NCI-H748 (cell line): ENCODE measurements around the gene OR52I2.

Experiments used
- DNase-seq: peaks from one replicate; lab custom pipeline; 2025; ENCODE audit not compliant: unreplicated experiment; lab: John Stamatoyannopoulos, UW

OR52I2 gene

GRCh38 chr11:4581443-4581842 is at the start of gene OR52I2:
OR52I2 (plus strand) TSS chr11:4581743.
- DNase-seq = no peak

DNA sequence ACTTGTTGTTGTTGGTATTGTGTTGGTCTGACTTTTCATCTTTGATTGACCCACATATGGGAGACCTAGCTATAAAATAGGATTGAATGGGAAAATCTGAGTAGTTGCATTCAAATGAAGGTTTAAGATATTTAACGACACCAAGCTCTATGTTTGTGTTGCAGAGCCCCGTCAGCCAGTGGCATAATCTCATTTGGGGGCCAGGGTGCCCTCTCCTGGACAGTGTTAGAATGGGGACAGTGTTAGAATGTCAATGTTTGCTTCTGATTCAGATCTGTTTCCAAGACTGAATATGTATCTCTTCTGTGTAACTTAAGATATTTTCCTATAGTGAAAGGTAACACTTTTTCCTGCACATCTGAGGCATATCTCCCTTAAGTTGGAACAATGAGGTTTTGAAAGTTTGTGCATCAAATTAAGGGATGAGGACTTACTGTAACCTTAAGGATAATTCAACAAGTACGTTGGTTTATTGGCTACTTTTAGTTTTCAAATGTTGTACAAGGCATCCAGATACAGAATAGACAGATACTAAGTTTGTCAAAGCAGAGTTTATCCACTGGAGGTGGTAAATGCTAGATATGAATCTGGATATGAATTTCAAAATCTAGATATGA is 41.8 kb upstream of the OR52I2 start:
- peak; percentile 58 for DNase-seq

DNA sequence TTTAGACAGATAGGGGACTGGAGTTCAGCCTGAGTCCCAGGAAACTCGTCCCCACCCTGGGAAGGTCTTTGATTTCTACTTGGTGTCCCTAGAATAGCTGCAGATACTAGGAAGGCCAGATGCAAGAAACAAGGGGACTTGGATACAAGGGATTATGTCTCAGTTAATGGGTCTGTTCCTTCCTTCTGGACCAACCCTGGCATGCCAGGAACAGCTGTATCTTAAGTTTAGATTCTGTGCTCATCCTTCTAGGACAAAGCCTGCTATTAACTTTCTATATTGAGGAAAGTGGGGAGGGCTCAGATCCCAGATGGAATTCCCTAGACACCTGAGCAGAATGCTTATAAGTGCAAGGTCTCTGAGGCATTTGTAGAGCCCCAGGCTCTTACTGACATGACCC is 40.5 kb upstream of the OR52I2 start:
- DNase-seq = no peak

DNA sequence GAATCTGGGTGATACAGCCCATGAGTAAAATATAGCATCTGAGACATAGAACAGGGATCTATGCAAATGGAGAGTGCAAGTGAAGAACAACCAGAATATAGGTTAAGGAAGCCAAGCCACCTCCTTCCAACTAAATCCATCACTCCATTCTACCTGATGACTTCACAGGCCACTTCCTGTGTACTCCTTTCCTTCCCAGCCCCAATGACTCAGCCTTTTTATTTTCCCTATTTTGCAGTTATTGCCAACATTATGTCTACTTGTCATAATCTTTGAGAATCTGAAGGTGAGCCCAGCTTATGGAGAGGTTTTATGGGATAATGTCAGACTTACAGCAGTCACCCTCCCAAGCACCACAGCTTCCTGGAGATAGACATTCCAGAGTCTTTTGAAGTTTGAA is 38.0 kb upstream of the OR52I2 start:
- no peak for DNase-seq

DNA sequence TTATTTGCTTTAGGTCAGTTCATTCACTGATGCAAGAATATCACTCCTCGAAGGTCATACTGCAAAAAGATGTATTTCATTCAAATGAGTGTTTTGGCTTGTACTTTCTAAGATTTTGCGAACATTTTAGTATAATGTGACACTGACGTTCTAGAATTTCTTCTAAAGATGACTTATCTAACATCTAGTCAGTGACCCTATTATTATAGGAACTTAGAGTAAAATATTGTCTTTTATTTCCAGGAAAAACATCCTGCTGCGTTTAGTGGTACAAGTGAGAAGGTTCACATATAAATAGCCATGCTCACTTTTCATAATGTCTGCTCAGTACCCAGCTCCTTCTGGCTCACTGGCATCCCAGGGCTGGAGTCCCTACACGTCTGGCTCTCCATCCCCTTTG is 36.7 kb upstream of the OR52I2 start, which contains the start of gene OR52M1:
Gene OR52M1 (plus strand): TSS at position 301 of the 400 bp plus-strand sequence. CDS start 0 bp downstream, at position 301.
- DNase-seq = no peak

DNA sequence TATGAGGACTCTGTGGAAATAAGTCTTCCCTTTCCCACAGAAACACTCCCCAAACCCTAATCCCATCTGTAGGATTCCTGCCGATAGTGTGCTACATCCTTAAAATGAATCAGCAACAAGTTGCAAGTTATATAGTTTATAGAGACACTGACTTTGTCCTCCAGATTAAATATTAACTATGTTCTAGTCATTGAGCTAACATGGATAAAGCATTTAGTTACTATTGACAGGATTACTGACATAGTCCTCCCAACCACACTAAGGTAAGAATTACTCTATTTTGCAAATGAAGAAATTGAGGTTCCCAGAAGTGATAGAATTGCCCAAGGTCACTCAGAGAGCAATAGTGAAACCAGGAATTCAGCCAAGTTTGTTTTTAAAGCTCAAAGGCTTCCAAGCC is 34.7 kb upstream of the OR52I2 start:
- DNase-seq = no peak

DNA sequence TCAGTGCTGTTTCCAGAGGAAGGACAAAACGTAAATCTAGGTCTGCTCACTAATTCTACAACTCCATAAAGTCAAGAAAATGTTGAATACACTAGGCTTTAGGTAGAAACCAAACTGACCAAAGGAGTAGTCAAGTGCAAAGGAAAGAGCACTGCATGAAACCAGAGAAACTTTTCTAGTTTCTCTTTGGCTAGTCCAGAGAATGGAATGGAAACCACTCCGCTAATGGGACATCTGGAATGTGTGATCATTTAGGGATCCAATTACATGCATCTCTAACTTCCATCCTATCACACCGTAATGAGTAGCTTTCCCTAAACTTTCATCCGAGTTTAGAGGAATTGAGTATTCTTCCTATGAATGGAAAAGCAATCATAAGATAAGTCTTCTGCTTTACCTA is 34.1 kb upstream of the OR52I2 start:
- DNase-seq = no peak

DNA sequence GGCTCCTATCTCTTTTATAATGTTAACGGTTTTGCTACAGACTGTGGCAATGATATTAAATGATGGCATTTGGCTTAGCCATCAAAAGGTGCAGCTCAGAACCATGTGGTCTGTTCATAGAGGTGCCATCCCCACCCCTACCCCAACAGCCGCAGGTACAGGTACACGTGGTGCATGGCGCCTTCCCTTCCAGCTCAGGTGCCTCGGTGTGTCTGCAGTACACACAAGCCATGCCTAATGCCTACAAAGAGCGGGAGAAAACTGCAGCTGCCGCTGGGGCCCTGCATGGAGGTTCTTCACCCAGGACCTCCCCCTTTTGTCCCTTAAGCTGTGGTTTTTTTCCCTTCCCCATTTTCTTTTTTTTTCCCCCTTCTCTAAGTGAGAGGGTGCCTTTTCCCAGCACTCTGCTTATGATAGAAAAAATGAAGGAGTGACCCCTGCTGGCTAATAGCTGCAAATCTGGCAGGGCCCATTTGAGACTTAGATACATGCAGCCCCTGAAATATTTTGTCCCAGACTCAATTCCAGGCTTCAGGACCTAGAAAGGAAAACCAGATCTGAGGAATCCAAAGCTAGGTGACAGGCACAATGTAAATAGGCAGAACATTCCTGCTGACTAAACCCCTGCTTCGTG is 30.1 kb upstream of the OR52I2 start:
- no peak for DNase-seq

DNA sequence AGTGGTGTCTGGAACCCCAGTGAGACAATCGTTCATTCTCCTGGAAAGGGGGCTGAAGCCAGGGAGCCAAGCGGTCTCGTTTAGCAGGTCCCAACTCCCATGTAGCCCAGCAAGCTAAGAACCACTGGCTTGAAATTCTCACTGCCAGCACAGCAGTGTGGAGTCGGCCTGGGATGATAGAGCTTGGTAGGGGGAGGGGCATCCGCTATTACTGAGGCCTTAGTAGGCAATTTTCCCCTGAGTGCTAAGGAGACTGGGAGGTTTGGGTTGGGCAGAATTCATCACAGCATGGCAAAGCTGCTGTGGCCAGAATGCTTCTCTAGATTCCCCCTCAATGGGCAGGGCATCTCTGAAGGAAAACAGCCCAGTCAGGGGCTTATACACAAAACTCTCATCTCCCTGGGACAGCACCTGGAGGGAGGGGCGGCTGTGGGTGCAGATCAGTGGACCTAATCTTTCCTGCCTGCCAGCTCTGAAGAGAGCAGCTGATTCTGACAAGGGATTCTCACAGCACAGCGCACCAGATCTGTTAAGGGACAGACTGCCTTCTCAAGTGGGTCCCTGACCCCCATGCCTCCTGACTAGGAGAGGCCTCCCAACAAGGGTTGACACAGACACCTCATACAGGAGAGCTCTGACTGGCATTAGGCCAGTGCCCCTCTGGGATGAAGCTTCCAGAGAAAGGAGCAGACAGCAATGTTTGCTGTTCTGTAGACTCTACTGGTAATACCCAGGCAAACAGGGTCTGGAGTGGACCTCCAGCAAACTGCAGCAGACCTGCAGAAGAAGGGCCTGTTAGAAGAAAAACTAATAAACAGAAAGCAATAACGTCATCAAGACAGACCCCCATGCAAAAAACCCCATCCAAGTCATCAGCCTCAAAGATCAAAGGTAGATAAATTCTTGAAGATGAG is 21.8 kb upstream of the OR52I2 start:
- no peak for DNase-seq

DNA sequence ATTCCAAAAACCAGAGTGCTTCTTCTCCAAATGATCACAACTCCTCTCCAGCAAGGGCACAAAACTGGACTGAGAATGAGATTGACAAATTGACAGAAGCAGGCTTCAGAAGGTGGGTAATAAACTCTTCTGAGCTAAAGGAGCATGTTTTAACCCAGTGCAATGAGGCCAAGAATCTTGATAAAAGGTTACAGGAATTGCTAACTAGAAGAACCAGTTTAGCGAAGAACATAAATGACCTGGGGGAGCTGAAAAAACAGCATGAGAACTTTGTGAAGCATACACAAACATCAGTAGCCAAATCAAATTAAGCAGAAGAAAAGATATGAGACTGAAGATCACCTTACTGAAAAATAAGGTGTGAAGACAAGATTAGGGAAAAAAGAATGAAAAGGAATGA is 21.1 kb upstream of the OR52I2 start:
- DNase-seq = peak; percentile 9

GRCh38 chr11:4565371-4565770 is 16.2 kb upstream of the OR52I2 start:
- DNase-seq = no peak

DNA sequence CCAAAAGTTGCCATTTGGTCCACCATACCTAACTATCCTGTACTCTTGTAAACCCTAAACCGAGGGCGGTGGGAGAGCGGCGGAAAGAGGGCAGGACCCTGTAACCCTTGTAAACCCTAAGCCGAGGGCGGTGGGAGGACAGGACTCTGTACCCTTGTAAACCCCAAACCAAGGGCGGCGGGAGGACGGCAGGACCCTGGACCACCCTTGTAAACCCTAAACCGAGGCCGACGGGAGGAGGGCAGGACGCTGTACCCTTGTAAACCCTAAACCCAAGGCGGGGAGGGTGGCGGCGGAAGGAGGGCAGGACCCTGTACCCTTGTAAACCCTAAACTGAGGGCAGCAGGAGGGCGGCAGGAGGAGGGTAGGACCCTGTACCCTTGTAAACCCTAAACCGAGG is 12.5 kb upstream of the OR52I2 start:
- DNase-seq = no peak

DNA sequence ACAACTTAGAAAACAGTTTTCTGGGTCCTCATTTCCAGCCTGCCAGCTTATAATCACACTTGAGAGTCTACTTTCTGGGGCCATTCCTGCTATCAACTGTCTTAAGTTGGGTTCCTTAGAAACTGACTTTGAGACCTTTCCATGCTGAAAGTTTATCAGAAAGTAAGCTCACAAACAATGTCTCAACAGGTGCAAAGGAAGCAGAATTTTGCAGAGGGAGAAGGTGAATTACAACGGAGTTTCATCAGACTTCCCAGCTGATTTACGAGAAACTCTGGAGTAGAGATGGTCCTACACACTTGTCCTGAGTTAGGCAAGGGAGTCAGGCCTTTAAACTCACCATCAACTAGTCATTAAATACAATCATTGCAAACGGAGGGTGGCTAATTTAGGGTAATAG is 4.7 kb upstream of the OR52I2 start:
- DNase-seq = no peak

DNA sequence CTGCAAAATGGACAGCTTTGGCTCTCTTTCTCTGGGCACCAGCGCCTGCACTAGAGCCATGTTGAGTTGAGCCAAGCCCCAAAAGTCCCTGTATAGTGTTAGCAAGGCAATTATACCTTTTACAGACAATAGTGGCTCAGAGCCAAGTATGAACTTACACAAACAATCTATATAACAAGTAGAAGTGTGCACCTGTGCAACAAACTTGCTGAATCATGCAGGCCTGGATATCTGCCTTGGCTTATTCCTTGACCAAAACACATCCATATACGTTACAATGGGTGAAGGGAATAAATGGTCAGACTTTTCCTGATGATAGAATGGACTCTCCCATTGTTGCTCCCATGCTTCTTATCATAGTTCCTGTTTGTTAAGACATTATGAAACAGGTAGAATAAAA is 3.8 kb upstream of the OR52I2 start:
- DNase-seq = peak; percentile 73

DNA sequence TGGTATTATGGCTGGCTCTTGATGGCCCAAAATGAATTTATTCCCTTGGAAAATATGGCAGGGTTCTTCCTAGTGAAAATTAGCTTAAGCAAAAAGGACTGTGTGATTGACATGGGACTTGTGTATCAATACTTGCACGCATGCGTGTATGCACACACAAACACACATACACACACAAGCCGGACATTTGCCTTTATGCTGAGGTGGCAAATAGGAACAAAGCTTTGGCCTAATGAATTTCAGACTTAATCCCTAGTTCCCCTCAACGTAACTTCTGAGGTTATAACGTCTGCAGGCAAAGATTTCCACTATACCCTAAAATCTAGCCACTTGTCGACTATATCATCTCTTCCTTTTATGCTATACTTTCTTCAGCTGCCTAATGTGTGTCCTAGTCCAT is 2.9 kb upstream of the OR52I2 start:
- DNase-seq = no peak

- DNase-seq = no peak
Measured at GRCh38 chr11:4580124-4580523, 1.4 kb upstream of the OR52I2 start.

DNA sequence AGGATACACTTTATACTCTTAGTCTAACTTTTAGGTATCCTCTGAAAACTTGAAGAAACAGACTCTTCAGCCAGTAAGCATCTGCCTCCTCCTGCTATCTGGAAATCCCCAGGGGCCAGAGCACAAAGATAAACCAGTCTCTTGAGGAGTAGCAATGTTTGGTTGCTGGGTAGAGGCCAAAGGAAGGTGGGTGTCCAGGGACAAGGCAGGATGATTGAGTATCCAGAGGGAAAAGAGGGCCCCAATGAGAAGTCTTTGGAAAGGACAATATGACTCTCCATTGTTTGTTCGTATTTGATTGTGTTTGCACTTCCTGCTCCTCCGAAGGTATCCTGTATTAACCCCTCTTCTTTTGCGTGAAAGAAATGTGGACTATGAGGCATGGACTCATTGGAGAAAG is 7.5 kb downstream of the OR52I2 start:
- peak; percentile 14 for DNase-seq

DNA sequence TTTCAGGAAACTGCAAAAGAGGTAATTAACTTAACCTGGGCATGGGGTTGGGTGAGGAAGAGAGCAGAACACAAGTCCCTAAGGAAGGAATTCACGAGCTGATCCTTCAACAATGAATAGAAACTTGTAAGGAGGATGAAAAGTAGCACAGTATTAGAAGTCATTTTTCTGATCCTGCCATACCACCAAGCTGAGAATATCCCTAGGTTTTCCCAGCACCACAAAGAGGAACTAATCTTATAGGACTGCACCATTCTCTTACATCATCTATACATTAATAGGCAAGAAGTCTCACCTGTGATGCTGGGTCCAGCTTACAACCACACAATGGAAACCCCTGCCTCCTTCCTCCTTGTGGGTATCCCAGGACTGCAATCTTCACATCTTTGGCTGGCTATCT is 12.2 kb downstream of the OR52I2 start, which contains the start of gene OR52I1:
Gene OR52I1 (plus strand): TSS at position 301 of the 400 bp plus-strand sequence. CDS start 0 bp downstream, at position 301.
- DNase-seq = no peak

DNA sequence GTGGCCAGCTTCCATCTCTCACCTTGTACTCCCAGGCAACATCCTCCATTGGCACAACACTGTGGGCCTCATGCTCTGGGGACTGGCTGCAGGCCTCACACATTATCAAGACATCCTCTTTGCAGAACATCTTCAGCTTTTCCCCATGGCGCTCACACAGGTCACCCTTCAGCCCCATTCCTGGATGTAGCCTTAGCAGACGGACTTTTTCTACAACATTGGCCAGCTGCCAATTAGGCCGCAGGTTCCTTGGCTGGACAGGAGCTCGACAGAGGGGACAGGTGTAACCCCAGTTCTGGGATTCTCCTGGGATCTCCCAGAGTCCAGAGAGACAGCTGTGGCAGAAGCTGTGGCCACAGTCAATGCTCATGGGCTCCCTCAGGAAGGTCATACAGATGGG is 23.5 kb downstream of the OR52I2 start:
- DNase-seq = no peak

DNA sequence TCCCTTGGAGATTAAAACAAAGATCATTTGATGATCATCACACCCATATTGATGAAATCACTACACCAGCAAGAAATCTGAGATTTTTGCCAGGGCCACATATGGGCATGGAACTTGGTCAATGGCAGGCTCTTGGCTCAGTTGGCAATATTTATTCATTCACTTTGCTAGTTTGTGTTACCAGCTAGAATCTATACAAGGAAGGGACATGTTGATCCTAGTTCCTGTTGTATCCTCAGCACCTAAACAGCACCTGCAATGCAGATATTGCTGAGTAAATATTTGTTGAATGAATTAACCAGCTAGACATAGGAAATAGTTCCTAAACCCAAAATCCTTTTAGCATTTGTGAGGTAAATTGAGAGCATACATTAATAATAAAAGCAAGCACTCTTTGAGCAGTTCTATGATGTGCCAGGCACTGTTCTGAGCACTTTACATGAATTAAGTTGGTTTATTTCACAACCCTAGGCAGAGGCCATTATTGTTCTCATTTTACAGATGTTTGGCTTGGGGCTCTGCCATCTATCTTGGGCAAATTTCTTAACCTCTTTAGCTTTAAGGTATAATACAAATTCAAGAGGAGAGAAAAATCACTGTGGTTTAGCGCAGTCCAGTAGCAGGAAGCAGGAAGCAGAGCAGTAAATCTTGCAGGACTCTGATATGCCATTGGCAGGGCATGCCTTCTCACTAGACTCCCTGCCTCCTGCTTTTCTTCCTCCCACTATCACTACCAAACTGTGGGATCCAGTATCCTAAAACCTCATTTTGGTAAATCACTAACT is 24.9 kb downstream of the OR52I2 start:
- peak; percentile 81 for DNase-seq

GRCh38 chr11:4607096-4607495 is 25.6 kb downstream of the OR52I2 start:
- DNase-seq = peak; percentile 66
